CD4-positive, alpha-beta T cell (primary cell): ENCODE data around the gene PLEKHA5. TPM values are rescaled to one million over a fixed set of nuclear protein-coding genes. Genes with fewer than 3 reads are reported as not detected.

Source experiments
- ATAC-seq: fragments of 200-7000 bp; cut with Tn5 transposase; one replicate; pipeline ENCODE4 v1.10.0; 2022; ENCODE audit warnings: mild to moderate bottlenecking; ENCODE audit not compliant: poor library complexity
- CTCF ChIA-PET: fragments of 350-600 bp; sonication (Branson Sonifier 250); formaldehyde crosslinking; loops from one replicate; lab custom pipeline; 2021; ENCODE audit warnings: antibody characterized with exemption, inconsistent platforms; lab: Charles Lee
- POLR2A ChIA-PET: fragments of 350-600 bp; sonication (Branson Sonifier 250); formaldehyde crosslinking; loops from one replicate; lab custom pipeline; 2021; ENCODE audit warnings: antibody characterized with exemption, inconsistent platforms; lab: Charles Lee
- DNase-seq, 14 experiments: peaks; one replicate each; pipeline ENCODE4 v3.0.0-alpha.2; 2013 to 2020; ENCODE audit warnings: mixed read lengths in 2 of 14
- H3K27ac ChIP-seq, 2 donors: one replicate each; pipeline versions ENCODE4 v1.5.1 to v1.7.0; 2013; ENCODE audit warnings: low read length in 2 of 2, low read depth in 1 of 2, mild to moderate bottlenecking in 1 of 2
- H3K27me3 ChIP-seq, 2 experiments: 1 replicate in 1 of 2; 2 replicates in 1 of 2; pipeline versions ENCODE4 v1.6.1 to v1.7.0; 2013; ENCODE audit warnings: low read length in 2 of 2, control low read depth in 1 of 2, mild to moderate bottlenecking in 1 of 2, moderate library complexity in 1 of 2; ENCODE audit not compliant: insufficient read depth in 2 of 2, control insufficient read depth in 1 of 2
- H3K36me3 ChIP-seq: one replicate; pipeline ENCODE4 v1.6.1; 2013; ENCODE audit warnings: low read length, control low read depth; ENCODE audit not compliant: insufficient read depth
- H3K4me1 ChIP-seq: one replicate; pipeline ENCODE4 v1.6.1; 2013; ENCODE audit warnings: low read length, control low read depth; ENCODE audit not compliant: insufficient read depth
- H3K4me3 ChIP-seq: one replicate; pipeline ENCODE4 v1.5.1; 2013; ENCODE audit warnings: mild to moderate bottlenecking, low read length, moderate library complexity
- H3K9me3 ChIP-seq, 2 experiments: 1 replicate in 1 of 2; 2 replicates in 1 of 2; pipeline versions ENCODE4 v1.6.1 to v1.7.0; 2013; ENCODE audit warnings: low read length in 2 of 2, mild to moderate bottlenecking in 2 of 2, control low read depth in 1 of 2, moderate library complexity in 1 of 2; ENCODE audit not compliant: control insufficient read depth in 1 of 2, insufficient read depth in 1 of 2
- H3K27ac Mint-ChIP-seq: one replicate; pipeline ENCODE4 v1.8.0; 2020; ENCODE audit warnings: mixed read lengths
- H3K27me3 Mint-ChIP-seq: one replicate; pipeline ENCODE4 v1.8.0; 2021; ENCODE audit warnings: mixed read lengths
- H3K36me3 Mint-ChIP-seq: one replicate; pipeline ENCODE4 v1.8.0; 2021; ENCODE audit warnings: low read depth, mixed read lengths
- H3K4me1 Mint-ChIP-seq: one replicate; pipeline ENCODE4 v1.8.0; 2021; ENCODE audit warnings: low read depth, mixed read lengths
- H3K4me3 Mint-ChIP-seq: one replicate; pipeline ENCODE4 v1.8.0; 2020; ENCODE audit warnings: mild to moderate bottlenecking, mixed read lengths
- H3K9me3 Mint-ChIP-seq: one replicate; pipeline ENCODE4 v1.8.0; 2020; ENCODE audit warnings: mixed read lengths
- intact Hi-C, 2 experiments: fragments of 100-400 bp; cut with DNase I in 1 of 2; cut with micrococcal nuclease in 1 of 2; formaldehyde crosslinking; loops; one replicate each; pipeline versions ENCODE4 v1.15.1 to v1.9.0; 2023 to 2025; cut with DNase I, micrococcal nuclease
- total RNA-seq, 174 experiments: library from RNA in 2 of 174; stranded (reverse) in 2 of 174; gene quantifications; one replicate each; pipeline ENCODE4 v1.2.3 and lab custom pipeline; 2021 to 2026
- TF ChIP-seq, protein P1 (sequence below): fragments of 200-600 bp; IDR thresholded peaks from one replicate; pipeline ENCODE4 v1.8.0; 2022; ENCODE audit warnings: antibody characterized with exemption, mild to moderate bottlenecking

PLEKHA5 gene
- total RNA-seq, 2 experiments from 2014 or later = 4.5 to 5.4 TPM

DNA sequence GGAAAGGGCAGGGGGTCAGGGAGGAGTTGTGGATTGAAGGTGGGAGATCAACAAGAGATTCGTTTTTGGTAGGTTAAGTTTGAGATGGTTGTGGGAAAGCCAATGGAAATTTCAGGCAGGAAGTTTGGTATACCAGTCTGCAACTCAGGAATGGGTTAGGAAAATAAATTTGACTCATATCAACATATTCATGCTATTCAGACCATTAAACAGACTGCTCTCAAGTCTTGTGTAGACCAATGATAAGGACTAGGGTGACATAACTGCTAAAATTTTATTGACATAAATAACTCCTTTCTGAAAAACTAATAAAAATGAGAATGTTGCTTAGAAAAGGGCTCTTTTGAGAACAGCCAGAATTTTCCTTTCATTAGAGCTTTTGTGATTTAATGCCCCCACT, 60.0 kb downstream of the PLEKHA5 start:
- no peaks in the 10 kb centered on the region for H3K4me1 ChIP-seq
- TF ChIP-seq, protein P1, sequence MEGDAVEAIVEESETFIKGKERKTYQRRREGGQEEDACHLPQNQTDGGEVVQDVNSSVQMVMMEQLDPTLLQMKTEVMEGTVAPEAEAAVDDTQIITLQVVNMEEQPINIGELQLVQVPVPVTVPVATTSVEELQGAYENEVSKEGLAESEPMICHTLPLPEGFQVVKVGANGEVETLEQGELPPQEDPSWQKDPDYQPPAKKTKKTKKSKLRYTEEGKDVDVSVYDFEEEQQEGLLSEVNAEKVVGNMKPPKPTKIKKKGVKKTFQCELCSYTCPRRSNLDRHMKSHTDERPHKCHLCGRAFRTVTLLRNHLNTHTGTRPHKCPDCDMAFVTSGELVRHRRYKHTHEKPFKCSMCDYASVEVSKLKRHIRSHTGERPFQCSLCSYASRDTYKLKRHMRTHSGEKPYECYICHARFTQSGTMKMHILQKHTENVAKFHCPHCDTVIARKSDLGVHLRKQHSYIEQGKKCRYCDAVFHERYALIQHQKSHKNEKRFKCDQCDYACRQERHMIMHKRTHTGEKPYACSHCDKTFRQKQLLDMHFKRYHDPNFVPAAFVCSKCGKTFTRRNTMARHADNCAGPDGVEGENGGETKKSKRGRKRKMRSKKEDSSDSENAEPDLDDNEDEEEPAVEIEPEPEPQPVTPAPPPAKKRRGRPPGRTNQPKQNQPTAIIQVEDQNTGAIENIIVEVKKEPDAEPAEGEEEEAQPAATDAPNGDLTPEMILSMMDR = no peak
- Mint-ChIP-seq H3K9me3 (no peaks in the 10 kb centered on the region), H3K27ac (no peak overlapping the region), H3K36me3 (no peaks in the 10 kb centered on the region), H3K4me3 (no peak overlapping the region), H3K4me1 (no peaks in the 10 kb centered on the region), H3K27me3 (no peaks in the 10 kb centered on the region)
- POLR2A ChIA-PET = no interaction called here
- DNase-seq = no peak
- no peak for ATAC-seq
- H3K4me3 ChIP-seq = no peak overlapping the region
- no peaks in the 10 kb centered on the region for H3K36me3 ChIP-seq
- intact Hi-C loops = loop anchor here (5.0 to 10.0 kb wide), 5 partner anchors 105 to 1047 kb away; no protein-coding TSS in a partner anchor
- H3K27me3 ChIP-seq = no peaks in the 10 kb centered on the region
- CTCF ChIA-PET = no interaction called here
- H3K27ac ChIP-seq = no peak overlapping the region
- no peaks in the 10 kb centered on the region for H3K9me3 ChIP-seq

DNA sequence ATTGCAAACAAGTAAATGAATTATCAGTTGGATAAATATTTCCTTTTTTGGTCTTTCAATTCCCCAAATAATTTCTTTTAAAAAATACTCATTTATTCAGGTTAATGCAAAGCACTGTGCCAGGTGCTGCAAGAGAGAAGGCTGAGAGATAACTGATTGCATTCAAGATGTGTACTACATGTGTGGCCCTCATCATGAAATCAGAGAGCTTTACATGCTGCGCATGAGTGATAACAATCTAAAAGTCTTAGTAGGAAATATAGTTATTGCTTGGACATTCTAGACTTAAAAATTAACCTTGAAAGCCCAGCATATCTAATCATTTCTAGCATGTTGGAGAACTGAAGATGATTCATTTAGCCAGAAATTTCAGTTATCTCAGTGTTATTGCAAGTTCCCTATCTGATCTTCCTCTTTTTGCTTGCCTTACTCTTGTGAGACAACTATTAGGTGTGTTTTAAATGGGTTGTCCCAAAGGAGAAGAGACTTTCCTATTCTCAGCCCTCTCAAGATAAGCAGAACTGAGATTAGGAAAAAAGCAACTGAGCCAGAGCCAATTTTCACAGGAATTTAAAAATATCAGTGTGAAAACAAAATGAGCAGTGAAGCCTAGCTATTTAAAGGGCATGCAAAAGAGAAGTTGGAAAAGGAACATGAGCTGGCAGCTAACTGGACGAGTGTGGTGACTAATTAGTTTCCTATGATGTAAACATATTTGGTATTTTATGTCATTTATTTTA, 60.9 kb downstream of the PLEKHA5 start:
- Mint-ChIP-seq H3K4me3 (no peak overlapping the region), H3K27ac (no peak overlapping the region), H3K9me3 (no peaks in the 10 kb centered on the region), H3K4me1 (no peaks in the 10 kb centered on the region), H3K36me3 (no peaks in the 10 kb centered on the region), H3K27me3 (no peaks in the 10 kb centered on the region)
- DNase-seq = peak in 3 of 14 experiments; percentile 5 to 35 (median 14)
- Histone ChIP-seq H3K27ac (no peak overlapping the region), H3K27me3 (no peaks in the 10 kb centered on the region), H3K9me3 (no peaks in the 10 kb centered on the region), H3K36me3 (no peaks in the 10 kb centered on the region), H3K4me1 (no peaks in the 10 kb centered on the region), H3K4me3 (no peak overlapping the region)
- ChIA-PET POLR2A (no interaction called here), CTCF (interaction anchor here (1.0 kb wide), 1 partner anchor 10 kb away, joined by 4 read pairs; no protein-coding TSS in a partner anchor)
- no peak for ATAC-seq
- intact Hi-C loops = no loop called here
- TF ChIP-seq, protein P1 = no peak

DNA sequence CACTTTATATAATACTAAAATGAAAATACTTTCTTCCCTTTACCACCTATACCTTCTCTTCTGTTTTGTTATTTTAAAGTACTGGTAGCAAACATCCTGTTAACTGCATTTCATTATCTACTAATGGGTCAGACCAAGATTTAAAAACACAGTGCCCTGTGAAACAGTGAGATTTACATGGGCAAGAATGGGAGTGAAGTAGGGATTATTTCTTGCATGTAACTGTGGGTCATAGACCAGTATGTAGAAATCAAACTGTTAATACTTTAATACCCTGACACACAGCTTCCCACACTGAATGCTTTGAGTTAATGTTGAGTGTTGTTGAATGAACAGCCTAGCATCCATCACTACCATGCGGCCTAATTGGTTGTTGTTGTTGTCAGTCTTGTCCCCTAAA, 61.6 kb downstream of the PLEKHA5 start:
- Histone ChIP-seq H3K36me3 (no peaks in the 10 kb centered on the region), H3K4me1 (no peaks in the 10 kb centered on the region), H3K4me3 (no peak overlapping the region), H3K27ac (no peak overlapping the region), H3K9me3 (no peaks in the 10 kb centered on the region), H3K27me3 (no peaks in the 10 kb centered on the region)
- ATAC-seq (no peak), DNase-seq (no peak)
- no peaks in the 10 kb centered on the region for H3K4me1 Mint-ChIP-seq
- ChIA-PET CTCF (interaction anchor here (1.0 kb wide), 1 partner anchor 9 kb away, joined by 4 read pairs; no protein-coding TSS in a partner anchor), POLR2A (no interaction called here)
- TF ChIP-seq, protein P1 = no peak
- no peaks in the 10 kb centered on the region for H3K27me3 Mint-ChIP-seq
- H3K27ac Mint-ChIP-seq = no peak overlapping the region
- H3K36me3 Mint-ChIP-seq = no peaks in the 10 kb centered on the region
- intact Hi-C loops = no loop called here
- no peaks in the 10 kb centered on the region for H3K9me3 Mint-ChIP-seq
- no peak overlapping the region for H3K4me3 Mint-ChIP-seq
